HG02840 (cell line): ENCODE measurements around the gene MSANTD7.

Experiments used
- ATAC-seq: cut with Tn5 transposase; IDR thresholded peaks from one replicate; pipeline ENCODE4 v1.9.1; 2021; ENCODE audit warnings: mild to moderate bottlenecking, moderate library complexity, moderate number of reproducible peaks; ENCODE audit not compliant: unreplicated experiment, low FRiP score

Gene MSANTD7

GRCh38 chr10:14879124-14879927, 41.2 kb downstream of the MSANTD7 start:
- ATAC-seq: peak; percentile 23

DNA sequence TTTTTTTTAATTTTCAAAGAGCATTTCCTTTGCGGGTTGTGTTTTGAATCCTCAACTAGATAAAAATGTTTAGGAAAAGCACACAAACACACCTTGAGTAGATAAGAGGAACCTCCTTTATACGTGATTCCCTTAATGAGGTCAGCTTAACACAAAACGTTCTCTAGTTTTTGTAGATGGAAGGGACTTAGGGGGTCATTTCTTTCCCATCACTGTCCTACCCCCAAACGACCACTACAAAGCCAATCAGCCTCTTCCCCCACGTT, 41.8 kb downstream of the MSANTD7 start:
- ATAC-seq: no peak

- ATAC-seq: no peak
Observed at GRCh38 chr10:14880229-14880628, 42.1 kb downstream of the MSANTD7 start.

DNA sequence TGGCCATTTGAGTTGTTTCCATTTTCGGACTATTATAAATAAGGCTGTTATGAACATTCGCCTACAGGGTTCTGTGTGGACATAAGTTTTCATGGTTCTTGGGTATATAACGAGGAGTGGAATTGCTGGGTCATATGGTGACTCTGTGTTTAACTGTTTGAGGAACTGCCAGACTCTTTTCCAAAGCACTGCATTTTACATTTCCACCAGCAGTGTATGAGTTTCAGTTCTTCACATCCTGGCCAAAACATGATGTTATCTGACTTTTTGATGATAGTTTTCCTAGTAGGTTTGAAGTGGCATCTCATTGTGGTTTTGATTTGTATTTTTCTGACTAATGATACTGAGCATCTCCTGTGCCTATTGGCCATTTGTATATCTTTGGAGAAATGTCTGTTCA, 46.0 kb downstream of the MSANTD7 start:
- no peak for ATAC-seq
